Stimulated activated CD4-positive, alpha-beta T cell treated with anti-CD3 and anti-CD28 coated beads, Interleukin-4, amount 100 ng/mL, for 24 hours (primary cell): ENCODE measurements around the gene TBRG1.
A peak's percentile ranks its signal among the peaks of the same experiment; 100 is the strongest.

ENCODE experiments used
- DNase-seq: peaks from one replicate; pipeline ENCODE4 v3.0.0-alpha.2; 2020

TBRG1 gene

DNA sequence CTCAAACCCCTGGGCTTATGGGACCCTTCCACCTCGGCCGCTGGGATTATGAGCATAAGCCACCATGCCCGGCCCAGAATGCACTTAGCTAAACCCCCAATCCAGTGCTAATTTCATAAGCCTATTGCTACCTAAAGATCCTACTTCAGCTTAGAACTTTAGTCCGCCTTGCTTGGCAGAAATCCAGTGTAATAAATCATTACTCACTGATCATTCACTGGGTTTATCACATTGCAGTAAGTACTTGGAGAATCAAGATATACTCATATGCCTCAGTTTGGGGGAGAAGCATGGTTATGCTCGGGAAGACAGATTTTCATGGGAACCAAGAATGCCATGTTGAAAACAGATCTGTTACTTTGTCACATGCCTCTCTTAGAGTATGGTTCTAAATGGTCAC is 3.8 kb upstream of the TBRG1 start:
- DNase-seq: no peak

DNA sequence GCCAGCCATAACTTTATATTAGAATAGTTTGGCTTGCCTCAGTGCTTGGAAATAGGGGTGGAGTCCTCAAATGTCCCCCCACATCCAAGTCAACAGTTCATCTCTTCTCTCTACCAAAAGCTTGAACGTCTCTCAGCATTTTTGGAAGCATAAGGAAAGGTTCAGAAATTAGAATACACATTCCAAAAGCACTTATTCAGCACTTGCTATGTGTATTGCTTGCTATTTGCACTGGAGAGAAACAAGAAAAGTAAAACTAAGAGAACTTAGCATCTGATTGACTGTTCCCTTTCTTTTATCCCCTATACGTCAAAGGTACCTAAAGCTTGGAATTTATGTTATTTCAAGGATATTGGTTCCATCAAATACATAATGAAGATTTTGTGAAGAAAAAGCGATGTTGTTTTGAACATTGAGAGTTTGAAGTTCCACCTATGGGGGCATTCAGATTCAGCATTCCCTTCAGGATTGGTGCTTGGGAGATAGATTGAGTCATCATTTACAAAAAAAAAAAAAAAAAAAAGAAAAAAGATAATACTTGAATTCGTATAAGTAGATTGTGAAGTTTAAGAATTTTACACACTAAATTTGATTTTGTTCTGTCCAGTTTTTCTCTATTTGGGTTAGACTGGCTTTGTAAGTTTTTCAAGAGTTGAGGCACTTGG is 1.3 kb downstream of the TBRG1 start:
- no peak for DNase-seq

DNA sequence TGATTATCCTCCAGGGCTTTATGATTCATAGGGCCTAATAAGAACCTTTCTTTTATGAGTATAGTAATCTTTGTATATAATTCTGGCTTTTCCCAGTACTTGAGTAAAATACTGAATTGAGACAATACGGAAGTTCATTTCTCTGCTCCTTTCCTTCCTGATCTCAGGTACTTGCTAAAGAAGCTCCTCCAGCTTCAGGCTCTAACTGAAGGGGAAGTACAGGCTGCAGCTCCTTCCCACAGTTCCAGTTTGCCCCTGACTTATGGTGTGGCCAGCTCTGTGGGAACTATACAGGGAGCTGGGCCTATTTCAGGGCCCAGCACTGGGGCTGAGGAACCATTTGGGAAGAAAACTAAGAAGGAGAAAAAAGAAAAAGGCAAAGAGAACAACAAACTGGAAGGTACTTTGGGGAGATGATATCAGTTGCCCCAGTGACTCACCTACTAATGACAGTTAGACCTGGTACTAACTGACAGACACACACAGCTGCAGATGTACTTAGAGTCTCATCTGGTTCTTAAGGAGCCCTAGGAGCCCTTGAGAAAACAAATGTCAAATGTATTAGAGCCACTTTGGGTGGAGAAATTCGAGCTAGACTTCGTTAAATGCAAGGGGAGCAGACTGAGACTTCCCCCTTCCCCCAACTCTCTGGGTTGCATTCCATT is 3.0 kb downstream of the TBRG1 start:
- no peak for DNase-seq

DNA sequence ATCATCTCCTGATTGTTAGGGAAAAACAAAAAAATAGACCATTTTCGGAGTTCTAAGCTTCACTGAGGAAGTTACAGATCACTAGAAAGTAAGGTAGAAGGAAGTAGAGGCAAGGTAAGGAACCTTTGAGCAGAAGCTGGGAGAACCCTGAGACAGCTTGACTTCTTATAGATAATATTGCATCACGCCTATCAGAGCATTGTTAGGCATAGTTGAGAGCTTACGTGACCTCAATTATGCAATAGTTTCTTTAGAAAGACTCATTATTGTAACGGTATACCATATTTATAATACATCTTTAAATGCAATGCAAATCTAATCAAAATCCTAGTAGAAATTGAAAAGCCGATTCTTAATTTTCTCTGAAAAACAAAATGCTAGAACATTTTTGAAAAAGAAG is 4.9 kb downstream of the TBRG1 start:
- DNase-seq: no peak

DNA sequence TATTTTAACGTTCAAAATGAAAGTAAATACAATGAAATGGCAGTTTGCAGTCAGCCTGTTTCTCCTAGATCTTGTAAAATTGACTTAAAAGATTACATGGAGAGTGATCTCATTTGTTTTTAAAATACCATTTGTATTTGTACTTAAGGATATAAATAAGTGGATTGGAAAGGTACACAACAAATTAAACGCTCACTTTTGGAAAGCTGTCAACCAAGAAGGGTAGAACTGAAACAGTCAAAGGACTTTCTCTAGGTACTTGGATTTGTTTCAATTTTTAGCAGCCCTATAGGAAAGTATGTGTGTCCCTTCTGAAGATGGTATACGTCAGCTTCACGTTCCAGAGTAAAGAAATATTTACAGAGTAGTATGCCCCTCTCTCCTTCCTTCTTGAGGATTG is 7.3 kb downstream of the TBRG1 start:
- DNase-seq: no peak

DNA sequence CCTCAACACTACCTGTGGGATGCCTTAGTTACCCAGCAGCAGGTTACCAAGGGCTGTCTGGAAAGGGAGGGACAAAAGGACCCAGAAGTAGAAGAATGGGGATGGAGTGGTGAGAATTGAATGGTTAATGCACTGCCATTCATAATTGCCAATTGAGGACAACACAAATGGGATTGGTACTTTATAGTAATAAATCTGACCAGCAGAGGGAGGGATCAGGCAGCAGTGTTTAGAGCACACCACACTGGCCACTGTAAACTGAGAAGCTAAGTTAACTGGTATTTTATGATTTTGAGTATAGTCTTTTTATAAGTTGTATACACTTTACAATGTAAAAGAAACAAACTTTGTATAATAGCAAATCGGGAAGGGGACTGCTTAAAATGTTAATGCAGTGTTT is 10.7 kb downstream of the TBRG1 start:
- no peak for DNase-seq

DNA sequence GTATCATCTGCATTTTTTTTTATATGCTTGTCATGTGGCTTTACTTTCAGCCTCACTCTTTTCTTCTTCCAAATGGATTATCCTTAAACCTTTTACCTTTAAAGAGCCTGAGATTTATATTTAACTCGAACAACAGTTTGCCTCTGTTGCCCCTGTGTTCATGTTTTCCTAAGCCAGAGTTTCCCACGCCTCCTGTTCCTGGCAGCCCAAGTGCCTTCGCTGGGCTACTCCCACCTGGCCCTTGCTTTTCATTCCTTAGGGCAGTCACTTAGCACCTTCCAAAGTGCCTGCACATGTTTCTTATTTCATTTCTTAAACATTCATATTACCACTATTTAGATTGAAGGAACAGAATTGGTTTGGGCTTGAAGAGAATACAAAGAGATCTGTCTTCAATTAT is 13.3 kb downstream of the TBRG1 start:
- no peak for DNase-seq

DNA sequence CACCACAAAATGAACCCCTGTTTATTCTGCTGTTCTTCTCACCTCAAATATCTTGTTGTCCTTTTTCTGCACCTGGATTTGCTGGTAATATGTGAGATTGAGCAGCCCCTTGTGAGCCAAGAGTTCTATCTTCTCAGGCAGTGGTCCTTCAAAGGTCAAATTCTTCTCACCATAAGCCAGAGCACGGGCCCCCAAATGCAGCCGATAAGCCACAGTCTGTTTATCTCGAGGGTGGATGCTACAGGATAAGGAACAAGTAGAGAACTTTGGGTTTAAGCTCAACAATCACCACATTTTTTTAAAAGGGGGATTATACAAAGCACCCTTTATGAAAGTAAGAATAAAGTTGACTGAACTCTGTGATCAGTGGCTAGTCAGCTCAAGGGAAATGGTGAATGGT is 15.8 kb downstream of the TBRG1 start:
- DNase-seq: no peak

DNA sequence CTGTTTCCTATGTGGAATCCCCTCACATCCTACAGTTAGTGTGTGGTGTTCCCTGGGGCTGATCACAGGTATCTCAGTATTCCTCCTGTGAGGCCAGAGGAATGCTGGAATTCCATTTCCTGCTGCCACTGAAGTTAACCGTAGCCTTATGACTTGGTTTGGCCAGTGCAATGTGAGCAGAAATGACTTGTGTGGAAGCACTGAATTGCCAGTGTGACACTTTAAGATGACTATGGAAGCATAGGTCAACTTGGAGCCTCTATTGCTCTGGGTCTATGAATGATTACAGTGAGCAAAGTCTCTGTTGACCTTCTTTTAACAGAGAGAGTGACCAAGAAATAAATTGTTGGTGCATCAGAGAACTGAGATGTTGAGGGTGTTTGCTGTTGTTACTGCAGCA is 16.5 kb downstream of the TBRG1 start:
- no peak for DNase-seq

DNA sequence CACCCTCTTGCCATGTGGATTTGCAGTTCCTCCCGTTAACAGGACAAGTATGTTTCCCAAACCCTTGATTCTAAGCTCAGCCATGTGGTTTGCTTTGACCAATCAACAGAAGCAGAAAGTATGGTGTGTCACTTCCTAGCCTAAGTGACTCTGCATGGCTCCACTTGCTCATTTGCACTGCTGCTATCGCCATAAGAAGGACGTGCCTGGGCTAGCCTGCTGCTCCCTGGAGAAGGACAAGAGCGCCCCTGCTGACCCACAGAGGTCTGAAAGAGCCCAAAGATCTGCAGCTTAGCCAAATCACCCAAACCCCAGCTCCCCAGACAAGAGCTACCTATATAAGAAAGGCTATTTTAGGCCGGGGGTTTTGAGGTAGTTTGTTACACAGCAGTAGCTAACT is 18.0 kb downstream of the TBRG1 start:
- no peak for DNase-seq

DNA sequence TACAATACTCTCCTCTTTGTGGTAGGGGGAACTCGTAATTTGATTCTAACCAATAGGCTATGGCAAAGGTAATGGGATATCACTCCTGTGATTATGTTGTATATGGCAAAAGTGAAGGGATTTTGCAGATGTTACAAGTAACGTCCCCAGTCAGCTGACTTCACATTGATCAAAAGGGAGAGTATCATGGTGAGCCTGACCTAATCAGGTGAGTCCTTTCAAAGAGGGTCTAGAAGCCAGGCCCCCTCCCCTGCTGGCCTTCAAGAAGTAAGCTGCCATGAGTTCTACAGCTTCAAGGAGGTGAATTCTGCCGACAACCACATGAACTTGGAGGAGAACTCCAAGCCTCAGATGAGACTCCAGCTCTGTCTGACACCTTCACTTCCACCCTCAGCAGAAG is 20.0 kb downstream of the TBRG1 start:
- DNase-seq: no peak

DNA sequence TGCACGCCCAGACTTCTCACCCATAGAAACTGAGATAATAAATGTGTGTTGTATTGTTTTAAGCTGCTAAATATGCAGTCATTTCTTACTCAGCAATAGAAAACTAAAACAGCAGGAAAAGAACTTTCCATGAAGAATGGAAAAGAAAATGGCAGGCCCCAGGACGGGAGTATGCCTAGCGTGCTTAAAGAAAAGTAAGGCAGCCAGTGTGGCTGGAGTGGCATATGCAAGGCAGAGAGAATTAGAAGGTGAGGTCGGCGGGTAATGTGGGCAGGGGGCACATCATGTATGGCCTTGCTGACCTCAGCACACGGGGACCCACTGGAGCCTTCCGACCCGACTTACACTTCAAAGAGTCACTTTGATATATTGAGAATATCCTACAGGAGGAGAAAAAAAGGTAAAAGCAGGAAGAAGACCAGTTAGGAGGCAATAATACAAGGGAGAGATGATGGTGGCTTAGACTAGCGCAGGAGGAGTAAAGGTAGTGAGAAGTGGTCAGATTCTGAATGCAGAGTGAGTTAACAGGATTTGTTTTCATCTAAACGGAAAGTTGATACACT is 20.5 kb downstream of the TBRG1 start:
- no peak for DNase-seq

DNA sequence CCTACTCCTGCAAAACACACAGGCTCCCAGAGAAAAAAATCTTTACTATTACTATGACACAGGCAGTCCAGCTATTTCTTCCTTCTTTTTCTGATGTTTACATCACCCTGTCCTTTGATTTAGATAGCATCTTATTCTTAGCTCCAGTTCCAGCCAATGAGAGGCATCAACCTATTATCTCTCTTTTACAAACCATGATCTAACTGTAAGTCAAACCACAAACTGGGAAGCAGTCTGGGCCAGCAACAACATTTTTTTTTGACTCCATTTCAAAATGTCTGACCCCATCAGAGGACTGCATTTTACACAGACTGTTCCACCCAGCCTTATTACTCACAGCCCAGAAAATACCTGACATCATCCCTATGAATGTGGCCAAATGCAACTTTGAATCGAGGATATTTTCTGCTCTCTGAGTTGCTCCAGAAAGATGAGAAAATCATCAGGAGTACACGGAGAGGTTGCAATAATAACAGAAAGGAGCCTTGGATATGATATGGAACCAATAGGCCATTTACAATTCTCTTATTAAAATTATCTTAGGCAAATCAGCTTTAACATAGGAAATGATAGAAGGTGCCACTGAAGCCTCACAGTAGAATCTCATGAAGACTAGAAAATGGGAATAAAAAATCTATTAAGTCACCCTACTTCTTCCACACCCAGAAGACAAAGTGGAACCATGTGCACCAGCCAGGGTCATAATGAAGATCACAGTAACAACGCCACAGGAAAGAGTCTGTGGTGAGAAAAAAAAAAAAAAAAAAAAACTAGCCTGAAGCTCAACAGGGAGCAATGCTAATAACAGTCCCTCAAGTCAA is 21.2 kb downstream of the TBRG1 start:
- DNase-seq: no peak

DNA sequence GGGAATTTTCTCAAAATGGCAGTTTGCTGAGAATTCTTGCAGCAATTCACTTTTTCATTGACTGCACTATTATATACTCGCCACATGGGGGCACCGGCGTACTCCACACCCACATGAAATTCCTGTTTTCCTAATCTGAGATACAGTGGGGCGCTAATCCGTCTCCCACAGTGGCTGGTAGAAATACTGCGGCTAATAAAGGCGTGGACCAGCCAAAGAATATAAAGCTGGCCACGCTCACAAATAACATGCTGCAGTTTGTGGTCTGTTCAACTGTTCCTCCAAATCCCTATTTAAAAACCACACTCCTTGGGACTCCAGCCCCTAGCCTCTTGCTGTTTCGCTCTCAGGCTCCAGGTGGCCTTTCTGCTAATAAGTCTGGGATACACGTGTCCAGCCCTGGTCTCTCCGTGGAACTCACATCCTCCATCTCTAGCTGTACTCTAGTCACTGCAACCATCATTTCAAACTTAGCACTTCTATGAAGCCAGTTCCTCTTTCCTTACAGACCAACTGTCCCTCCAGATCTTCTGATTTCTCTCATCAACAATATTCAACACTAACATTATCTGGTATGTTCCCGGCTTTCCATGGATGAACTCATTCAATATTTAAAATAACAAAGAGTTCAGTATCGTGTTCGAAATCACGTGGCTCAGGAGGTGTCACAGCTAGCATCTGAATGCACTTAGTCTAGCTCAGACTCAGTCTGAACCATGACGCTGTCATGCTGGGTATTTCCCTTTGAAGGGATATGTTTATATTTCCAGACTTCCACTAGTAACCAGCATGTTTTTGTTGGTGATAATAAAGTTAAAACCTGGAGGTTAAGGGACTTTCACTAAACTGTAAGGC is 22.0 kb downstream of the TBRG1 start:
- DNase-seq: peak; percentile 17

DNA sequence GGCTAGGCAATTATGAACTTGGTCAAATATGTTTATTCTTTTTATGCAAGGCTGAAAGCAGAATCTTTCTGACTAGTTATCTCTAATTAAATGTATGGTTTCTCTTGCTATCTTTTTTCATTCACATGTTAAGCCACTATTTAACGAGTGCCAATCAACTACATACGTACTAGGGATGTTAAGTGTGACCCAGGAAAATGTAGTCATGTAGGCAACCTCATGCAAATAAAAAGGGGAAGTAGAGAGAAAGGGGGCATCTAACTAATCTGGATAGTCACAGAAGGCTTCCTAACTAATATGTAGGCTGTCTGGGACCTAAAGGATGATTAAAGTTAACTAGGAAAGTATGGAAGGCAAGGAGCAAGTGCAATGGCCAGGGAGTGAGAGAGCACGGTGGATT is 23.5 kb downstream of the TBRG1 start:
- no peak for DNase-seq

DNA sequence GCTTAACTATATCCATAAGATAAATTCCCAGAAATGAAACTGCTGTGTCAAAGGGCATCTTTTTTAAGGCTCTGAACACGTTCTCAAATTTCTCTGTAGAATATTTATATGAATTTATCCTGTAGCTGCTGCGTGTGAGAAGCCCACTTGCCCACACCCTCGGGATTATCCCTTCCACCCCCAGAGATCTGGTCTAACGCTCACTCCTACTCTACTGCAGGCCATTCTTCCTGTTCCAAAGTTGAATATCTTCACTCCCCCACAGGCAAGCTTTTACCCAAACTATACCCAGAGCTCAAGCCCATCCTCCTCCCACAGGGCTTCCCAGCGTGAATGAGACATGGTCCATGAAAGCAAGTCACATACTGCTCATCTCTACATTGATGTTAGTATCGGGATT is 25.9 kb downstream of the TBRG1 start:
- no peak for DNase-seq

DNA sequence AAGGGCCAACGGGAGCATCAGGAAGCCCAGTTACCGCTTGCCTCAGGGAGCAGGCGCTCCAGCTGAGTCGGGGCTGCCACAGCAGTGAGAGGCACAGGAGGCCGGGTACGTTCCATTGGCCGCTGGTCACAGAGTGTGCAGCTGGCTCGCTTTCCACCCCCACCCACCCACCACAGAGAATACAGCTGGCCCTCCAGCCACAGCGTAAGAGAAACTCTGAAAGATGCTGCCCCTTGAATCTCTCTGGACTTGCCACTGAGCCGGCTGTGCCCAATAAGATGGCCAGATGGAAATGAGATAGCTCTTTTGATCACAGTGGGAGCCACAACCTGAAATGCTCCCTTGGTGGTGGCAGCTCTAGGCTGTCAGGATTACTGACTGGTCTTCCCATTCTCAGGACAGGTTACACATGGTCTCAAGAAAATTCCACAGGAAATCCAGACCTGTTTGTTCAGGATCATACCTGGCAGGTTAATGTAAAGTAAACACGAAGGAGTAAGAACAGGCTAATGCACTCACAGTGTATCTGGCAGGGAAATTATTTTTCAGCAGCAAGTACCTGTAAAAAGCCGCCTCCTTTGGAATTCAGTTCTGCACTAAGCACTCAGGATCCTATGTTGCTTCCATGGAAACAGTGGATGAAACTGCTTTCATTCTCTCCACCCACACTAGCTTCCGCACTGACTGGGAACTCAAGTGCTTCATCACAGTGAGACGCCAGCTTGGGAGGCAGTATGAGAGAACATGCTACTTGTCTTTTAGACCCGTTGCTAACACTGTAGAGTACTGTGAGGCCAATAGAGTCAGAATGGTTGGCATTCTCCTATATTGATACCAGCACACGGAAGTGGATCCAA is 34.3 kb downstream of the TBRG1 start:
- DNase-seq: no peak

DNA sequence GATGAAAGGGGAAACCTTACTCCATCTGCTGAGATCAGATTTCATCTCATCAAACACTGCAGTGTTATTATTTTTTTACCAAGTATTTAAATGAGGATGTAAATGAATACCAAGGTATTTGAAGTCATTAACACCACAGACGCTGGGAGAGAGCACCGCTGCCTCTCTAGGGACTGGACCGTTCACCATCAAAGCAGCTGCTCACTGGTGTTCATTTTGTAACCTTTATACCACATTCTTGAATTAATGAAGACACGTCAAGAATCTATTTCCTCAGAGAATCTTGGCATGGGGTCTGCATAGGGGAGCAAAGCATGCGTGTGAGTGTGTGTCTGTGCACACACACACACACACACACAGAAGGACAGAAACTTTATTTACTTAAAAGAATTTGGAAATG is 35.2 kb downstream of the TBRG1 start:
- DNase-seq: no peak

DNA sequence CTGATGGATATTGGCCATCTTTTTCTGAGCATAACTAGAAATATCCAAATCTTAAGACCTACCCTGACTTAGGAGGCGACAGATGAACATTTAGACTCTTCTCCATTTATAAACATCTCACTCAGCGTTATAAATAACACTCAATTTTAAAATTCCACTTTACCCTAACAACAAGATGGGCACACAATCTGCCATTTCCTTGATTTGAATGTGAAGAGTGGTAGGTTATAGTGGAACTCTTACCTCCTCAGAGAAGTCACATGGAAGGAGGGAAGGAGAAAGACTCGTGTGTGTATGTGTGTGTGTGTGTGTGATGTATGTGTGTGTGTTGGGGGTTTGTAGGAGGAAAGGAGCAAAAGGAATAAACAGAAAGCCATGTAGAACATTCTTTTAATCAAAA is 35.8 kb downstream of the TBRG1 start:
- no peak for DNase-seq

DNA sequence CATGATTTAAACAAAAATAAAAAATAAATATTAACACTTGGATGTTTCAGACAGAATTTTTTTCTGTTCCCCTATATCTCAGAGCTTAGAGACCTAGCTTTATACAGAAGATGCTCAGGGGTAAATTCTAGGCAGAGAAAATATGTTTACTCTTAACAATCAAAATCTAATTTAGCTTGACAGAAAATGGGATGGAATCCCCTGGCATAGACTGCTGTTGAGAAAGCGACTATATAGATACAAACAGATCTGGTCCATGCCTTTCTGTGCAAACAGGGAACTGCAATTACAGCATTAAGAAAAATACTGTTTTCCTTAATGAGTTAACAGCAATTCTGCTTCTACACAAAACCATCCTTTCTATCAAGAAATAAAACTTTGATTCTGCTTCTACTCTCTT is 36.3 kb downstream of the TBRG1 start:
- no peak for DNase-seq

DNA sequence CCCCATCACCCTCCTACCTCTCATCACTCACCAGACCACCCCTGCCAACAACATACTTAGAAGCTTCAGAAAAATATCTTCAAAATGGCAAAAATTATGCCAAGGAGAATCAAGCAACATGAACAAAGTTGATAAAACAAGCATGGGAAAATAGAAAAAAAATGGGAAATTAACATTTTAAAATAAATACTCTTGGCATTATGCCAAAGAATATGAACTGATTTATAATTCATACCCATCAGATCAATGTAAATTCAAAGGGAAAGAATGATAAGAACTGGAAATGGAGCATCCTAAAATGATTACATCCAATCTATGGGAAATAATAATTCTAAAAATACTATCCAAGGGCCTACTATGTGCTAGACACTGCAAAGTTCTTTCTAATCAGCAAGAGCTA is 38.9 kb downstream of the TBRG1 start:
- DNase-seq: no peak

DNA sequence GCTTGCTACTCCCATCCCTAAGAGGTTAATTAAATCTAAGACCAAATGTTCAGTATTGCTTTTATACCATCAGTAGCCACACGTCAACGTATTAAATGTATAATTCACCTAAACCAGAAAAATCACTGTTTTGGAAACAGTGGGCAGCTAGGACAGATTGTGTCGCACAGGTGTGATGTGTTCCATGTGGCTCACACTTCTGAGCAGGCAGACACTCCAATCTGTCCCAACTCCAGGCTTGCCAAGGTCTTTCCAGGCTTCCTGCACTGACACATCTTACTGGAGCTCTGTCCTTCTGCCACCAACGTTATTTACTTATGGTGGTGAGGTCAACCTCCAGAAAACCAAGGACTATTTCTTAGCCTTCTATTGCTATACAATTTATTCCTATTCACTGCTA is 39.4 kb downstream of the TBRG1 start:
- DNase-seq: no peak
